NCI-H187 treated with DMSO at 0.1 percent for 48 hours (cell line): ENCODE results near the gene SIN3B.
"Not testable (repeated sequence)": the region's sequence is repeated elsewhere in the genome, so short reads cannot be mapped to it uniquely, and the experiment has no call there.

Experiments used
- DNase-seq: peaks from one replicate; lab custom pipeline; 2025; lab: John Stamatoyannopoulos, UW

The SIN3B gene

DNA sequence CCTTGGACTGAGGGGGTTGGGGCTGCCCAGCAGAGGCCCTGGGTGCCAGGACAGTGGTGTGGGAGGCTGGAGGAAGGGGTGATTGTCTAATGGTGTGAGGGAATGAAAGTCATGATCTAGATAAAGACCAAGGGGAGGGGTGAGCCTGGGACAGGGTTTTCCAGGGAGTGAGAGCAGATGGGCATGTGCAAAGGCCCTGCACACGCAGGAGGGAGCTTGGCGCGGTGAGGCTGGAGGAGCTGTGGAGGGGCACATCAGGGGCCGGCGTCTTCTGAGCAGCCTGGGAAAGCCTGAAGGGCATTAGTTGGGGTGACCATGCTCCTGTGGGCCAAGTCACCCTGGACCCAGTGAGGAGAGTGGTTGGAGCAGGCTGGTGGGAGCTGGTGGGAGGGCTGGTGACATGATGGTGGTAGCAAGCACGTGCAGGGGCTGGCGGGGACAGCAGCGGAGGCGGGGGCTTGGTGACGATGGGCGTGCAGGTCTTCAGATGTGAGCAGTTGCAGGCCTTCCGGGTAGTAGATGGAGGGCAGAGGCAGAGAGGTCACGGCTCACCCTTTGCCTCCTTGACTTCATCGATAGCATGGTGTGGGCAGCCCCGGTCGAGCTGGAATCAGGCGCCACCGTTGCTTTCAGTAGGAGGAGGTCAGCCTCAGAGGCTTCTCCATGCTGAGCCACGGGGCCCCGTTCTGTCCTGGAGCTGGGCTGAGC, 39.4 kb downstream of the SIN3B start:
- DNase-seq, result no peak

DNA sequence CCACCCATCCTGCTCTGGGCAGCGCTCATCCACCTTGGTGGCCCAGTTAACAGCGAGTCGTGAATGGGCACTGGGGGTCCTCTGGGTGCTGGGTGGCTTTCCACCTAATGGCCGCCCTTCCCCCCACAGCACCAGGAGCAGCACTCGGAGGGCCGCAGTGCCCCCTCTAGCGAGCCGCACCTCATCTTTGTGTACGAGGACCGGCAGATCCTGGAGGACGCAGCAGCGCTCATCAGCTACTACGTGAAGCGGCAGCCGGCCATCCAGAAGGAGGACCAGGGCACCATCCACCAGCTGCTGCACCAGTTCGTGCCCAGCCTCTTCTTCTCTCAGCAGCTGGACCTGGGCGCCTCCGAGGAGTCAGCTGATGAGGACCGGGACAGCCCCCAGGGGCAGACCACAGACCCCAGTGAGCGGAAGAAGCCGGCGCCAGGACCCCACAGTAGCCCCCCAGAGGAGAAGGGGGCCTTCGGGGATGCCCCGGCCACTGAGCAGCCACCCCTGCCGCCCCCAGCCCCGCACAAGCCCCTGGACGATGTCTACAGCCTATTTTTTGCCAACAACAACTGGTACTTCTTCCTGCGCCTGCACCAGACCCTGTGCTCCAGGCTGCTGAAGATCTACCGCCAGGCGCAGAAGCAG, 40.3 kb downstream of the SIN3B start:
- DNase-seq, result no peak

DNA sequence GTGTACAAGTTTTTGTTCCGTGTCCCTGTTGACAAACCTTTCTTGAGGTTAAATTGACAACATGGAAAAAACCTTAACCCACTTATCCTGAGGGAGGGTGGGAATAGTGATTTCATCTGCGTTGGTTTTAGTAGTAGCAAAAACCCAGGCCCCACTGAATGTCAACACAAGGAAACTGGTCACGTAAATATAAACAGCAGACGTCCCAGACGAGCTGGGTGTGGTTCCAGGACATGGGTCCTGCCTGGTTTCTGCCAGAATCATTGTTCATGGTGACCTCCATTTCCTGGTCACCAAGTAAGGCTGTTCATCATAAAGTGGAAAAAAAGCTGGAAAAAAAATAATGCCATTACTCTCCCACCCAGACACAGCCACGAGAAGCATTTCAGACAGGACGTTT, 42.7 kb downstream of the SIN3B start:
- no peak for DNase-seq

DNA sequence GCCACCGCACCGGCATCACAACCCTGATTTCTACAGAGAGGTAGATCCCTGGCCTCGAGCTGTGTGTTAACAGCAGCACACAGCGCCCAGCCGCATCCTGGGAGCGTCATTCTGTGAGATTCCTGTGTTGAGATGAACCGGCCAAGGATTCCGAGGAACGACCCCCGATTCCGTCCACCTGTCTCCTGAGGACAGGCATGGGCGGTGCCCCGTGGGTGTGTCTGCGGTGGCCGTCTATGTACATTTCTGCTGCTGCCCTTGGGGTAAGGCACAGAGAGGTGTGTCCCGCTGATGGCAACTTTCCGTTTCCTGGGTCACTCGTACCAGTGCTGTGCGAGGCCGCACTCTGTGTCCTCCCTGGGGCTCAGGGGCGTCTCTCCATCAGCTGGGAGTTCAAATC, 43.5 kb downstream of the SIN3B start:
- DNase-seq, result no peak

- no peak for DNase-seq
Measured at GRCh38 chr19:16873594-16873993, 44.4 kb downstream of the SIN3B start.

GRCh38 chr19:16874250-16874977, 45.2 kb downstream of the SIN3B start:
- DNase-seq, result no peak

DNA sequence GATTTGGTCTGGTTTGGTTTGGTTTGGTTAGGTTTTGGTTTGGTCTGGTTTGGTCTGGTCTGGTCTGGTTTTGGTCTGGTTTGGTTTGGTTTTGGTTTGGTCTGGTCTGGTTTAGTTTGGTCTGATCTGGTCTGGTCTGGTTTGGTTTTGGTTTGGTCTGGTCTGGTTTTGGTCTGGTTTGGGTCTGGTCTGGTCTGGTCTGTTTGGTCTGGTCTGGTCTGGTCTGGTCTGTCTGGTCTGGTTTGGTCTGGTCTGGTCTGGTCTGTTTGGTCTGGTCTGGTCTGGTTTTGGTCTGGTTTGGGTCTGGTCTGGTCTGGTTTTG, 45.7 kb downstream of the SIN3B start:
- DNase-seq, result not testable (repeated sequence)

GRCh38 chr19:16875584-16876555, 46.7 kb downstream of the SIN3B start:
- DNase-seq, result no peak

- DNase-seq, result no peak
Measured at GRCh38 chr19:16876904-16877361, 47.7 kb downstream of the SIN3B start.

- DNase-seq, result no peak
Measured at GRCh38 chr19:16877581-16877980, 48.4 kb downstream of the SIN3B start.

DNA sequence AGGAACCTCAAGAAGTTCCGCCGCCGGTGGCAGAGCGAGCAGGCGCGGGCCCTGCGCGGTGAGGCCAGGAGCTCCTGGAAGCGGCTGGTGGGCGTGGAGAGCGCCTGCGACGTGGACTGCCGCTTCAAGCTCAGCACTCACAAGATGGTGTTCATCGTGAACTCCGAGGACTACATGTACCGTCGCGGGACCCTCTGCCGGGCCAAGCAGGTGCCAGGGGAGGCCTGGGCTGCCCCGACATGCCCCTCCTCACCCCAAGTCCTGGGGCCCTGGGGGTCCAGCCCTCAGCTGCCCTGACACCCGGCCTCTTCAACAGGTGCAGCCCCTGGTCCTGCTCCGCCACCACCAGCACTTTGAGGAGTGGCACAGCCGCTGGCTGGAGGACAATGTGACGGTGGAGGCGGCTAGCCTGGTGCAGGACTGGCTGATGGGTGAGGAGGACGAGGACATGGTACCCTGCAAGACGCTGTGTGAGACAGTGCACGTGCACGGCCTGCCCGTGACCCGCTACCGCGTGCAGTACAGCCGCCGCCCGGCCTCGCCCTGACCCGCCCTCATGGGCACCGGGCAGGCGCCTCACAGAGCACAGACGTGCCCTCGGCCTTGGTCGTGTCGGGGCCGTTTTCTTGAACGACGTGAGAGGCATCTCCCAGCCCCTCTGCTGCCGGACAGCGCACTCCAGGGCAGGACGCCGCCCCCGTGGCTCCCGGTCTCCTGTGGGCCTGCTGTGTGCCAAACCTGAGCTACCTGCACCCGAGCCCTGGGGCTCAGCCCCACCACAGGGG, 49.2 kb downstream of the SIN3B start:
- no peak for DNase-seq

DNA sequence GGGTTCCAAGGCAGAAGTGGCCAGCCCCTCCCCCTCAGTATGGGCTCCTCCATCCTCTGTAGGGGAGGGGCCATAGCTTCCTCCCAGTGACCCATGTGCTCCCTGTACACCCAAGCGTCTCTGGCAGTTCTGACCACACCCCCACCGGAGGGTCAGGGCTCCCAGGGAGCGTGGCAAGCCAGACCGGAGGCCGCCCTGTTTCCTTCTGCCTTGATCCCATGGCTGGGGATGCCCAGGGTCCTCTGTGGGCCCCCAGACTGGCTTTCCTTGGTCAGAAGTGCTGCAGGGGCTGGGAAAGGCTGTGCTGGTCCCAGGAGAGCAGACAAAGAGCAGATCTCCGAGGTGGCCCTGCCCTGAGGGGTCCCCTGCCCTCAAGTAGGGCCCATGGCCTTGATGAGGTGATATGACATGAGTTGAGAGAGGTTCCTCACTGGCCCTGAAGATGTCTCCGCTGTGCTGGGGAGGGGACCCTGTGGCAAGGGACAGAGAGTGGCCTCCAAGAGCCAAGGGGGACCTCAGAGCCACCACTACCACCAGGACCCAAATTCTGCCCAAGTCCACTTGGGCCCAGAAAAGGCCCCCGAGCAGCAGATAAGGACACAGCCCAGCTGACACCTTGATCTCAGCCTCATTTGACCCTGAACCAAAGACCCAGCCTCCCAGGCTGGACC, 51.8 kb downstream of the SIN3B start:
- no peak for DNase-seq

DNA sequence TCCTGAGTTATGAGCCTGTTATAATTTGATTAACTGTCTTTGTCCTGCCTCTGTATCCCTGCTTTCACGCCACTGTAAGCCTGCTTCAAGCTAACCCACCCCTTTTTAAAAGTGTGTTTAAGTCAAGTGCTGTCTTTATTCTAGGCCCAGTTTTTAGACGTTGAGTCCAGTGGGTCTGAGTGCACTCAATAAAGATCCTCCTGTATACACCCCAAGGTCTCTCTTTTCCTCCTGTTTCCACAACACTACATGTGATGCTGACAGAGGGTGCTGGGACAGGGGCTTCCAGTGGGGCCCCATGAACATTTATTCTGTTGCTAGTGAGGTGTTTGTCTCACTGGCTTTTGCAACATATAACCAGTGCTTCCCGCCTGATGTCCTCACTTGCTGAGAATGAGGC, 52.9 kb downstream of the SIN3B start:
- no peak for DNase-seq

- DNase-seq, result no peak
Measured at GRCh38 chr19:16883522-16883921, 54.3 kb downstream of the SIN3B start.

DNA sequence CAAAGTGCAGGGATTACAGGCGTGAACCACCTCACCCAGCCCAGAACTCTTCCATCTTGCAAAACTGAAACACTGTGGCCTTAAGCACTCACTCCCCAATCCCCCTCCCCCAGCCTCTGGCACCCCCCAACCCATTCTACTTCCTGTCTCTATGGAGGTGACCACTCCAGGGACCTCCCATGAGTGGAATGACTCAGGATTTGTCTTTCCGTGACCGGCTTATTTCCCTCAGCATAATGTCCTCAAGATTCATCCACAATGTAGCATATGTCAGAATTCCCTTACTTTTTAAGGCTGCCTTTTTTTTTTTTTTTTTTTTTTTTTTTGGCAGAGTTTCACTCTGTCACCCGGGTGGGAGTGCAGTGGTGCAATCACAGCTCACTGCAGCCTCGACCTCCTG, 56.0 kb downstream of the SIN3B start:
- DNase-seq, result no peak

DNA sequence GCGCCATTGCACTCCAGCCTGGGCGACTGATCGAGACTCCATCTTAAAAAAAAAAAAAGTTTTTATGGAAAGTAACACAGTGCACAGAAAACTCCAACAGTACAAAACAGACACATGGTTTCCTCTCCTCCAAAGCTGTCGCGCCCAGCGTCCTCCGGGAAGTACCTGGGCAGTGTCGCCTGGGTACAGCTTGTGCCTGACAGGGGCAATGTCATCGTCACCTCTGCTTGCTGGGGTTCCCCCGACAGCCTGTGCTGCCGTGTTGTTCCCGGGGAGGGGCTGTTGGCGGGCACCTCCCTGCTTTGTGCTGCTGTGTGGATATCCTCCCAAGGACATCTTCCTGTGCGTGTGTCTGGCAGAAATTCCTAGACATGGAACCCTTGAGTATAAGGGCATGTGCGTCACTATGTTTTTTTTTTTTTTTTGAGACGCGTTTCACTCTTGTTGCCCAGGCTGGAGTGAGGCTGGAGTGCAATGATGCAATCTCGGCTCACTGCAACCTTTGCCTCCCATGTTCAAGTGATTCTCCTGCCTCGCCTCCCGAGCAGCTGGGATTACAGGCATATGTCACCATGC, 57.2 kb downstream of the SIN3B start:
- no peak for DNase-seq

DNA sequence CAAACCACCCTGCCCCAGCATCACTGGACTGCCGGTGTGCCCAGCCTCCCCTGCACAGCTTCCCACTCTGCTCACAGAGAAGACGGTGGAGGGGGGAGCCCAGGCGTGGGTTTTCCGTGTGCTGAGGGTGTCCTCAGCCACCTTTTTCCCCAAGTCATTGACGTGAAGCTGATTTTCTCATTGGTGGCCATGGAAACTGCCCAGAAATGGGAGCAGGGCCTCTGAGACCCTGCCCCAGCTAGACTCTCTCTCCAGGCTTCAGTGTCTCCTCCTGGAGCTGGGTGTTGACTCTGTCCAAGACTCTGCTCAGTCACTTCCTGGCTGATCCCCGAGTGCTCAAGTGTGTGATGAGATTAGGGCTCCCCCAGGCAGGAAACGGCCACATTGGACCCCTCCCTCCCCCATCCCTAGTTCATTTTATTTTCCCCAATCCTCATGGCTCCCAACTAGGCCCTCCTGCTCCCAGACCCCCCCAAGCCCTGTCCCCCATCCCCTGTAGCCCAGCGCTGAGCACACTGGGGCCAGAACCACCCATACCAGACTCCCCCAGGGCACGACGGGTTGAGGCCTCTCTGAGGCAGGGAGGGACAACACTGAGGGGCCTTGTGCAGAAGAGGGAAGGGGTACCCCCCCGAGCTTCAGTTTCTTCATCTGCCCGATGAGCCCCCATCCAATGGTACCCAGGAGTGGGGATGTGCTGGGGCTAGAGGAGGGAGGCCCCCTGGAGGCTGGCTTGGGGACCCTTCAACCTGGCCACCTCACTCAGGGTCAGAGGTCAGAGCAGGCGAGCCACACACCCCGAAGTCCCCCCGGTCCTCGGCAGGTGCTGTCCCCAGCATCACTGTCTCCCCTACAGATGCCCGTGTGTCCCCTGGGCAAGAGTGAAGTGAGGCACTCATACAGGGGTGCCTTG, 58.4 kb downstream of the SIN3B start:
- DNase-seq, result no peak

- no peak for DNase-seq
Measured at GRCh38 chr19:16888629-16889365, 59.6 kb downstream of the SIN3B start, which contains the start of gene F2RL3. F2RL3 (plus strand) TSS chr19:16888999; CDS start chr19:16889190, 191 bp downstream.
